Skeletal muscle tissue (tissue), 4 donors: ENCODE results near the gene TMEM184A. TPM values are rescaled to one million over a fixed set of nuclear protein-coding genes. Genes with fewer than 3 reads are reported as not detected.
A peak's percentile ranks its signal among the peaks of the same experiment; 100 is the strongest.
"Not testable (repeated sequence)": the region's sequence is repeated elsewhere in the genome, so short reads cannot be mapped to it uniquely, and the experiment has no call there.

Source experiments
- H3K27ac ChIP-seq: one replicate; pipeline ENCODE4 v1.7.0; 2013; ENCODE audit warnings: mild to moderate bottlenecking, low read depth, low read length, inconsistent platforms
- H3K27me3 ChIP-seq, 3 donors: one replicate each; pipeline ENCODE4 v1.7.0; 2013; ENCODE audit warnings: low read length in 3 of 3; ENCODE audit not compliant: control insufficient read depth in 3 of 3, insufficient read depth in 3 of 3
- H3K36me3 ChIP-seq, 3 donors: one replicate each; pipeline ENCODE4 v1.7.0; 2013; ENCODE audit warnings: low read length in 3 of 3; ENCODE audit not compliant: control insufficient read depth in 3 of 3, insufficient read depth in 3 of 3
- H3K4me1 ChIP-seq, 3 donors: one replicate each; pipeline ENCODE4 v1.7.0; 2013; ENCODE audit warnings: low read length in 3 of 3, mild to moderate bottlenecking in 3 of 3; ENCODE audit not compliant: control insufficient read depth in 3 of 3, insufficient read depth in 3 of 3
- H3K4me3 ChIP-seq, 3 donors: one replicate each; pipeline ENCODE4 v1.7.0; 2013; ENCODE audit warnings: low read length in 3 of 3
- H3K9ac ChIP-seq, 3 donors: one replicate each; pipeline ENCODE4 v1.7.0; 2013; ENCODE audit warnings: low read length in 3 of 3, mild to moderate bottlenecking in 3 of 3, moderate library complexity in 2 of 3, low read depth in 1 of 3
- H3K9me3 ChIP-seq, 3 donors: one replicate each; pipeline ENCODE4 v1.7.0; 2013; ENCODE audit warnings: low read length in 3 of 3; ENCODE audit not compliant: control insufficient read depth in 3 of 3
- total RNA-seq: library from RNA; depleted of rRNA; stranded (reverse); fragments of >200 nt; gene quantifications from one replicate; pipeline ENCODE4 v1.2.3, GENCODE V29; 2014
- donor health status: Osteomylitis.

Gene TMEM184A
- total RNA-seq, 1 donor from 2014 or later: not detected

- Histone ChIP-seq H3K27ac (no peak overlapping the region), H3K36me3 (no peaks in the 10 kb centered on the region), H3K4me1 (peaks cover 33 to 38% (median 35%) of the 10 kb centered on the region in 3 donors), H3K9ac (peak overlapping the region in 1 of 3 donors; percentile 54), H3K4me3 (no peak overlapping the region), H3K9me3 (no peaks in the 10 kb centered on the region), H3K27me3 (no peaks in the 10 kb centered on the region)
Measured at GRCh38 chr7:1529383-1530116, 26.5 kb downstream of the TMEM184A start.

GRCh38 chr7:1526271-1526754, 29.7 kb downstream of the TMEM184A start:
- H3K9ac ChIP-seq: peak overlapping the region in 1 of 3 donors; percentile 25
- peaks cover 0 to 6% (median 0%) of the 10 kb centered on the region in 3 donors for H3K27me3 ChIP-seq
- H3K4me1 ChIP-seq: peaks cover under 1 to 6% (median 4%) of the 10 kb centered on the region in 3 donors

GRCh38 chr7:1525409-1525808, 30.6 kb downstream of the TMEM184A start:
- Histone ChIP-seq H3K4me1 (peaks cover 0 to 4% (median 3%) of the 10 kb centered on the region in 3 donors), H3K27me3 (peaks cover 0 to 6% (median 0%) of the 10 kb centered on the region in 3 donors), H3K27ac (no peak overlapping the region), H3K36me3 (no peaks in the 10 kb centered on the region), H3K9me3 (no peaks in the 10 kb centered on the region), H3K9ac (no peak overlapping the region), H3K4me3 (no peak overlapping the region)

More at GRCh38 chr7:1526271-1526754, 29.7 kb downstream of the TMEM184A start:
- no peaks in the 10 kb centered on the region for H3K36me3 ChIP-seq
- no peak overlapping the region for H3K27ac ChIP-seq
- peak overlapping the region in 1 of 3 donors; percentile 17 for H3K4me3 ChIP-seq
- H3K9me3 ChIP-seq: no peaks in the 10 kb centered on the region

DNA sequence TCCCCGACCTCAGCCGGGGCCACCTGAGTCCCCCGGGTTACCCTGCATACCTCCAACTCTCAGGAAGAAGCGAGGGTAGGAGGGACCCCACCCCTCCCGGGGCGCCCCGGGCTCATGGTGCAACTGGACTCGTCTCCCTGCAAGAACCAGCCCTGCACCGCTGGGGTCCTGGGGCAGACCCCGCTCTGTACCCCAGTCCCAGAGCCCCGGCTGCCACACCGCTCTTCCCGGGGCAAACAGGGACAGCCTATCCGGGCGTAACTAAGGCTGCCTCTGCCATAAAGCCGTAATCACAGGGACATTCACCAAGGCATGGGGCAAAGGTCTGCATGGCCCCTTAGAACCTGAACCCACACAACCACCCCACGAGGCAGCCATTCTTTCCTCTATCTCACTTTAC, 32.2 kb downstream of the TMEM184A start:
- no peak overlapping the region for H3K27ac ChIP-seq
- H3K4me3 ChIP-seq: no peak overlapping the region
- peaks cover 0 to 6% (median 0%) of the 10 kb centered on the region in 3 donors for H3K27me3 ChIP-seq
- no peaks in the 10 kb centered on the region for H3K9me3 ChIP-seq
- H3K9ac ChIP-seq: no peak overlapping the region
- no peaks in the 10 kb centered on the region for H3K4me1 ChIP-seq
- no peaks in the 10 kb centered on the region for H3K36me3 ChIP-seq

DNA sequence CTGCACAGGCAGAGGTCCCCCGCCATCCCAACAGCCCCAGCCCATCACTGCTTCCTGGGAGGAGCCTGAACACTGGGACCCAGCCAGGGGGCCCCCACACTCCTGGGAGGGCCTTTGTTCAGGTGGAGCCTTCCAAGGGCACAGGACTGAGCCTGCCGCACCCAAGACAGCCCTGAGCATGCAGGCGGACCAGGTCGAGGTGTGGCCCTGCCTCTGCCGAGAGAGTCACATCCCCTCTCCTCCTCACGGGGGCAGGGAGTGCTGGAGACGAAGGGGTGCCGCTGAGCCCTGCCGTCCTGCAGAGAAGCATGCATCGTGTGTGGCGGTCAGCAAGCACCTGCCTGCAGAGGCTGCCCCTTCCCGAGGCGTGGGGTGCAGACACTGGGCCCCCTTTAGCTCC, 32.8 kb downstream of the TMEM184A start:
- Histone ChIP-seq H3K4me1 (no peaks in the 10 kb centered on the region), H3K27ac (no peak overlapping the region), H3K9me3 (no peaks in the 10 kb centered on the region), H3K27me3 (peaks cover 0 to 6% (median 0%) of the 10 kb centered on the region in 3 donors), H3K4me3 (no peak overlapping the region), H3K36me3 (no peaks in the 10 kb centered on the region), H3K9ac (no peak overlapping the region)

DNA sequence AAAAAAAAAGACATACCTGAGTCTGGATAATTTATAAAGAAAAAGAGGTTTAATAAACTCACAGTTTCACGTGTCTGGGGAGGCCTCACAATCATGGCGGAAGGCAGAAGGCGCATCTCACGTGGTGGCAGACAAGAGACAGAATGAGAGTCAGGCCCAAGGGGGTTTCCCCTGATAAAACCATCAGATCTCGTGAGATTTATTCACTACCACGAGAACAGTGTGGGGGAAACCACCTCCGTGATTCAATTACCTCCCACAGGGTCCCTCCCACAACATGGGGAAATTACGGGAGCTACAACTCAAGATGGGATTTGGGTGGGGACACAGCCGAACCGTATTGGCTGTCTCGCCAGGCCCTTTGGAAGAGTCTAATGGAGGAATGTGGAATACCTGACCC, 34.5 kb downstream of the TMEM184A start:
- Histone ChIP-seq H3K4me3 (no peak overlapping the region), H3K36me3 (no peaks in the 10 kb centered on the region), H3K9me3 (no peaks in the 10 kb centered on the region), H3K27ac (no peak overlapping the region), H3K27me3 (peaks cover 0 to 6% (median 0%) of the 10 kb centered on the region in 3 donors), H3K4me1 (no peaks in the 10 kb centered on the region), H3K9ac (no peak overlapping the region)

- no peak overlapping the region for H3K9ac ChIP-seq
- H3K4me1 ChIP-seq: no peaks in the 10 kb centered on the region
- peaks cover 0 to 6% (median 0%) of the 10 kb centered on the region in 3 donors for H3K27me3 ChIP-seq
- no peaks in the 10 kb centered on the region for H3K36me3 ChIP-seq
- no peaks in the 10 kb centered on the region for H3K9me3 ChIP-seq
- no peak overlapping the region for H3K4me3 ChIP-seq
- H3K27ac ChIP-seq: no peak overlapping the region
Measured at GRCh38 chr7:1520539-1521234, 35.3 kb downstream of the TMEM184A start.

DNA sequence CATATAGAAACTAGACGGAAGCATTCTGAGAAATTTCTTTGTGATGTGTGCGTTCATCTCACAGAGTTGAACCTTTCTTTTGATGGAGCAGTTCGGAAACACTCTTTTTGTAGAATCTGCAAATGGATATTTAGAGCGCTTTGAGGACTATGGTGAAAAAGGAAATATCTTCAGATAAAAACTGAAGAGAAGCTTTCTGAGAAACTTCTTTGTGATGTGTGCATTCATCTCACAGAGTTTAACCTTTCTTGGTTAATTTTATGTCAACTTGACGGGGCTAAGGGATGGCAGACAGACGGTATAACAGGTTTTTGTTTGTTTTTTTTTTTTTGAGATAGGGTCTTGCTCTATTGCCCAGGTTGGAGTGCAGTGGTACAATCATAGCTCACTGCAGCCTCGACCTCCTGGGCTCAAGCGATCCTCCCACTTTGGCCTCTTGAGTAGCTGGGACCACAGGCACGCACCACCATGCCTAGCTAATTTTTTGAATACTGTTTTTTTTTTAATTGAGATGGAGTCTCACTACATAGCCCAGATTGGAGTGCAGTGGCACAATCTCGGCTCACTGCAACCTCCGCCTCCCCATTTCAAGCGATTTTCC, 36.6 kb downstream of the TMEM184A start:
- not testable (repeated sequence) for H3K9me3 ChIP-seq, H3K36me3 ChIP-seq, H3K4me1 ChIP-seq, H3K27me3 ChIP-seq, H3K27ac ChIP-seq, H3K4me3 ChIP-seq, H3K9ac ChIP-seq

GRCh38 chr7:1516586-1517251, 39.3 kb downstream of the TMEM184A start:
- Histone ChIP-seq H3K9ac (no peak overlapping the region), H3K4me1 (peaks cover 12 to 19% (median 19%) of the 10 kb centered on the region in 3 donors), H3K27ac (no peak overlapping the region), H3K9me3 (no peaks in the 10 kb centered on the region), H3K36me3 (no peaks in the 10 kb centered on the region), H3K27me3 (peaks cover 0 to 3% (median 0%) of the 10 kb centered on the region in 3 donors), H3K4me3 (no peak overlapping the region)
